Transverse colon (tissue), 4 donors: Measurements from ENCODE around the gene GOSR2. TPM values are rescaled to one million over a fixed set of nuclear protein-coding genes. Genes with fewer than 3 reads are reported as not detected.

Experiments
- DNase-seq: peaks from one replicate; pipeline ENCODE4 v3.0.0-alpha.2; 2019
- H3K27ac ChIP-seq, 4 donors: fragments of 200-600 bp; sonication (generic); 2 replicates each; pipeline ENCODE4 v1.5.1; 2016 to 2018; ENCODE audit warnings: inconsistent platforms in 4 of 4
- H3K27me3 ChIP-seq: fragments of 200-600 bp; sonication (generic); 2 replicates; pipeline ENCODE4 v1.5.1; 2017; ENCODE audit warnings: inconsistent platforms
- H3K36me3 ChIP-seq, 4 donors: fragments of 200-600 bp; sonication (generic); 2 replicates each; pipeline ENCODE4 v1.5.1; 2017 to 2019; ENCODE audit warnings: inconsistent platforms in 4 of 4
- H3K4me1 ChIP-seq, 4 donors: fragments of 200-600 bp; sonication (generic); 2 replicates each; pipeline ENCODE4 v1.5.1; 2017 to 2020; ENCODE audit warnings: inconsistent platforms in 4 of 4
- H3K4me3 ChIP-seq, 4 donors: fragments of 200-600 bp; sonication (generic); 1 replicate in 1 of 4; 2 replicates in 3 of 4; pipeline versions ENCODE4 v1.5.1 to v1.6.1; 2017 to 2019; ENCODE audit warnings: inconsistent platforms in 4 of 4
- H3K9me3 ChIP-seq, 2 donors: fragments of 200-600 bp; sonication (generic); 2 replicates each; pipeline ENCODE4 v1.5.1; 2017 to 2019; ENCODE audit warnings: inconsistent platforms in 2 of 2
- CTCF ChIP-seq, 5 experiments: fragments of 200-600 bp in 3 of 5; fragments of 450-650 bp in 2 of 5; sonication (generic) in 3 of 5; IDR thresholded peaks; 1 replicate in 2 of 5; 2 replicates in 3 of 5; pipeline ENCODE4 v1.5.1; 2016 to 2017; ENCODE audit warnings: antibody characterized with exemption in 5 of 5, inconsistent platforms in 3 of 5, mild to moderate bottlenecking in 2 of 5, moderate library complexity in 1 of 5
- EP300 ChIP-seq: sonication (generic); formaldehyde crosslinking; IDR thresholded peaks from one replicate; pipeline ENCODE4 v1.6.1; 2017; ENCODE audit warnings: antibody characterized with exemption, low read depth
- POLR2A ChIP-seq: fragments of 450-650 bp; IDR thresholded peaks from one replicate; pipeline ENCODE4 v1.6.1; 2016; ENCODE audit warnings: antibody characterized with exemption, mild to moderate bottlenecking, moderate library complexity
- POLR2AphosphoS5 ChIP-seq, 3 donors: sonication (generic); formaldehyde crosslinking; IDR thresholded peaks; one replicate each; pipeline ENCODE4 v1.6.1; 2016; ENCODE audit warnings: antibody characterized with exemption in 3 of 3
- whole genome bisulfite sequencing, 2 donors: methylation state at CpG; one replicate each; pipeline ENCODE4 v1.1.5; 2018; ENCODE audit warnings: low coverage in 1 of 2; 5-methylcytosine and 5-hydroxymethylcytosine counted together
- in situ Hi-C, 4 donors: fragments of 200-750 bp; cut with MboI; loops; one replicate each; pipeline versions ENCODE4 v1.15.0 to v1.15.1; 2017; ENCODE audit warnings: low sequenced_read_pairs in 3 of 4, low pct_ligation_motif_present in 1 of 4, low pct_unique_long_range_greater_than_20kb in 1 of 4
- intact Hi-C: fragments of 100-400 bp; cut with DNase I; formaldehyde crosslinking; loops from one replicate; pipeline ENCODE4 v1.15.1; 2023; ENCODE audit warnings: low total_unique reads
- total RNA-seq, 4 donors: library from RNA; depleted of rRNA; stranded (reverse); fragments of >200 nt; gene quantifications; one replicate each; pipeline ENCODE4 v1.1.0, GENCODE V29; 2016

The GOSR2 gene
- total RNA-seq, 4 donors from 2014 or later: 50.0 to 102 (median 62.8) TPM

GRCh38 chr17:46903762-46904672, 18.9 kb upstream of the GOSR2 start:
- no peaks in the 10 kb centered on the region for H3K9me3 ChIP-seq
- no peaks in the 10 kb centered on the region for H3K27me3 ChIP-seq
- 84 to 89% methylated on average over 4 of the region's 4 CpGs for WGBS, 2 donors
- in situ Hi-C loops (no loop called here), intact Hi-C loops (no loop called here)
- no peak for DNase-seq
- no peaks in the 10 kb centered on the region for H3K4me1 ChIP-seq
- no peak overlapping the region for H3K4me3 ChIP-seq
- H3K36me3 ChIP-seq: no peaks in the 10 kb centered on the region
- no peak for TF ChIP-seq POLR2AphosphoS5 (IDR thresholded peaks at IDR 0.05)
- TF ChIP-seq POLR2A: no peak
- TF ChIP-seq CTCF (IDR thresholded peaks at IDR 0.05): no peak
- no peak for TF ChIP-seq EP300
- no peak overlapping the region for H3K27ac ChIP-seq

GRCh38 chr17:46908068-46908737, 14.8 kb upstream of the GOSR2 start:
- 63 to 92% methylated on average over 5 to 14 of the region's 14 CpGs for WGBS, 2 donors

GRCh38 chr17:46910179-46910927, 12.6 kb upstream of the GOSR2 start:
- no peak for TF ChIP-seq POLR2A
- no peak for TF ChIP-seq POLR2AphosphoS5 (IDR thresholded peaks at IDR 0.05)
- TF ChIP-seq EP300: no peak
- TF ChIP-seq CTCF (IDR thresholded peaks at IDR 0.05): no peak
- Histone ChIP-seq H3K4me3 (no peak overlapping the region), H3K4me1 (no peaks in the 10 kb centered on the region), H3K9me3 (no peaks in the 10 kb centered on the region), H3K36me3 (no peaks in the 10 kb centered on the region), H3K27ac (no peak overlapping the region), H3K27me3 (no peaks in the 10 kb centered on the region)
- WGBS, 2 donors: 46% methylated on average over 10 of the region's 10 CpGs; no CpG with 5 or more reads in 1 of the 2 donors
- intact Hi-C loops (no loop called here), in situ Hi-C loops (no loop called here)
- DNase-seq: no peak

More at GRCh38 chr17:46908068-46908737, 14.8 kb upstream of the GOSR2 start:
- Histone ChIP-seq H3K27me3 (no peaks in the 10 kb centered on the region), H3K9me3 (no peaks in the 10 kb centered on the region), H3K36me3 (no peaks in the 10 kb centered on the region), H3K4me1 (no peaks in the 10 kb centered on the region), H3K27ac (no peak overlapping the region), H3K4me3 (no peak overlapping the region)
- no peak for DNase-seq
- no peak for TF ChIP-seq CTCF (IDR thresholded peaks at IDR 0.05)
- no peak for TF ChIP-seq POLR2A
- TF ChIP-seq POLR2AphosphoS5 (IDR thresholded peaks at IDR 0.05): no peak
- no peak for TF ChIP-seq EP300
- intact Hi-C loops (no loop called here), in situ Hi-C loops (no loop called here)

GRCh38 chr17:46911311-46911710, 11.6 kb upstream of the GOSR2 start:
- intact Hi-C loops: no loop called here
- TF ChIP-seq POLR2AphosphoS5 (IDR thresholded peaks at IDR 0.05) (no peak), CTCF (IDR thresholded peaks at IDR 0.05) (no peak), EP300 (no peak), POLR2A (no peak)
- Histone ChIP-seq H3K9me3 (no peaks in the 10 kb centered on the region), H3K27me3 (no peaks in the 10 kb centered on the region), H3K4me3 (no peak overlapping the region), H3K4me1 (no peaks in the 10 kb centered on the region), H3K36me3 (no peaks in the 10 kb centered on the region), H3K27ac (no peak overlapping the region)
- in situ Hi-C loops: no loop called here
- no peak for DNase-seq
- WGBS, 2 donors: 98% methylated on average over 3 of the region's 3 CpGs; no CpG with 5 or more reads in 1 of the 2 donors
